ENCODE data around the gene RLN3. TPM values are rescaled to one million over a fixed set of nuclear protein-coding genes. Genes with fewer than 3 reads are reported as not detected.

RLN3 gene
- total RNA-seq, 1 donor from 2014 or later: not detected

DNA sequence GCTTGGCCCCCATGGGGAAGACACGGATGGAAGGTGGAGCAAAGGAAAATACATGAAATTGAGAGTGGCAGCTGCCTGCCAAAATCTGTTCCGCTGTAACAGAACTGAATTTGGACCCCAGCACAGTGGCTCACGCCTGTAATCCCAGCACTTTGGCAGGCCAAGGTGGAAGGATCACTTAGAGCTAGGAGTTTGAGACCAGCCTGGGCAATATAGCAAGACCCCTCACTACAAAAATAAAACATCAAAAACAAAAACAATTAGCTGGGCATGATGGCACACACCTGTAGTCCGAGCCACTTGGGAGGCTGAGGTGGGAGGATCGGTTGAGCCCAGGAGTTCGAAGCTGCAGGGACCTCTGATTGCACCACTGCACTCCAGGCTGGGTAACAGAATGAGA is 24.5 kb downstream of the RLN3 start:
- DNase-seq (ENCODE audit: extremely low read depth, low read depth, low spot score): no peak

DNA sequence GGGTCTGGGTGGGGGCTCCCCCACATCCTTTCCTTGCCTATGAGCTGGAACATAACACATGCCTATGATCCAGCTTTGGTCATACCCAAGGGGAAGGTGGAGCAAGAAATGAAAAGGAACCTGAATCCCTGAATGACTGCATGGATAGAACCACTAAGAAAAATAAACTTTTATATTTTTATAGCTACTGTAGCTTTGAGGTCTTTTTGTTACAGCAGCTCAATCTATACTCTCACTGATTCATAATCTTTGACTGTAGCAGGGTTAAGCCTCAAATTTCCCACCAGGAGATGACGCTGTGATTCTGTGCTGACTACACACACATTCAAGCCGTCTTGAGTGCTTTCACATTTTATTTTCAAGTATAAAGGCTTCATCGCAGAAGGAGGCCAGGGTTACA is 25.1 kb downstream of the RLN3 start:
- DNase-seq (ENCODE audit: extremely low read depth, low read depth, low spot score): no peak

DNA sequence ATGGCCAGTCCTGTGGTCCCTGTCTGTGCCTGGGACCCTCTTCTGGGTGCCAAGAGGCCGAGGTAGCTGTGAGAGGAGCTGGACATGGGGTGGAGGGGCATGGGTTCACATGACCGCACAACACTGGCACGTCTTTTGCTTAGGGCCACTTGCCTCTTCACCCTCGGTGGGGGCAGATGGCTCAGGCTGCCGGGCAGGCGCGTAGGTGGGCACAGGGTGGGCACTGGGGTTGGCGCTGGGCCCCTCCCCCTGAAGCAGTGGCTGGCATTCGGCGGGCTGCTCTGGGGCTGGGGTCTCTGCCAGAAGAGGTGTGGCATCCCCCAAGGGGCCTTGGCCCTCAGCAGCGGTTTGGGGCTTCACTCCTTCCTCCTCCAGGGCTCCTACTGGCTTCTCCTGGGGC is 25.6 kb downstream of the RLN3 start:
- no peak for DNase-seq (ENCODE audit: extremely low read depth, low read depth, low spot score)

DNA sequence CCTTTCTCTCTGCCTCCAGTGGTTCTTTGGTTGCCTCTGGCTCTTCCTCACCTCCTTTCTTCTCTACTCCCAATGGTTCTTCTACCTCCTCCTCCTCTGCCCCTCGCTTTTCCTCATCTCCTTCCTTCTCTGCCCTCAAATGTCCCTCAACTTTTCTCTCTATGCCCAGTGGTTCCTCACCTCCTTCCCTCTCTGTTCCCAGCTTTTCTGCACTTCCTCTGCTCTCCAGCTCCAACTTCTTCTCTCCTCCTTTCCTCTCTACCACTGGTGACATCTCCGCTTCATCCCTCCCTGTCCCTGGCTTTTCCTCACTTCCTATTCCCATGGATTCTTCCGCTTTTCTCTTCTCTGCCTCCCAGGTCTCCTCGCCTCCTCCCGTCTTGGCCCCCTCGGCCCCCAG is 26.2 kb downstream of the RLN3 start:
- no peak for DNase-seq (ENCODE audit: extremely low read depth, low read depth, low spot score)

DNA sequence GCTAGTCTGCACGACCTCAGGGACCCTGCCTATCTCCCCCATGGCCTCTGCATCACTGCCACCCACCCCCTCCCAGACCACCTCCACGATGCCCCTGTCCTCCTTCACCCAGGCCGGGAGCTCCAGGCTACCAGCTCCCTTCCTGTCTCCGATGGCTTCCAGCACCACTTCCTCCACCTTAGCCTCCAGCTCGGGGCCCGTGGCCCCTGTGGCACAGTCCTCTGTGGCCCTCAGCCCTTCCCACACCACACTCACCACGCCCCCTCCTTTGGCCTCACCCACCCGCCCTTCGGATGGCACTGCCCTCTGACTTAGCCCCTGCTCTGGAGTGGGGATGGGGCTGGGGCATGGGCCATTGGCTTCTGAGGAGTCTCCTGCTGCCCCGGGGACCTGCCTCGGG is 26.8 kb downstream of the RLN3 start:
- no peak for DNase-seq (ENCODE audit: extremely low read depth, low read depth, low spot score)

DNA sequence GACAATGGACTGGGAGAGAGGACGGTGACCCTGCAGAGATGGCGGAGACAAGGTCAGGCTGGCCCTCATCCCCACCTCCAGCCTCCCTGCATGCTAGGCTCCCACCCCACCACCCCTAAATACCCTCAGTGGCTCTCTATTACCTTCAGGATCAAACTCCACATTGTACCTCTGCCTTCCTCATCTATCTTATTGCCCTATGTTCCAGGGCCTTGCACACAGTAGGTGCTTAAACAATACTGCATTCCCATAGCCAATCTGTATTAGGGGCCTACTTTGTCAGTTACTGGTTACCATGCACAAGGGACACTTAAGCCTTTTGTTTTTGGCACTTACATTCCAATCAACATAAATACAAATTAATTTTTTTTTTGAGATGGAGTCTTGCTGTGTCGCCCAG is 27.4 kb downstream of the RLN3 start:
- DNase-seq (ENCODE audit: extremely low read depth, low read depth, low spot score): no peak

DNA sequence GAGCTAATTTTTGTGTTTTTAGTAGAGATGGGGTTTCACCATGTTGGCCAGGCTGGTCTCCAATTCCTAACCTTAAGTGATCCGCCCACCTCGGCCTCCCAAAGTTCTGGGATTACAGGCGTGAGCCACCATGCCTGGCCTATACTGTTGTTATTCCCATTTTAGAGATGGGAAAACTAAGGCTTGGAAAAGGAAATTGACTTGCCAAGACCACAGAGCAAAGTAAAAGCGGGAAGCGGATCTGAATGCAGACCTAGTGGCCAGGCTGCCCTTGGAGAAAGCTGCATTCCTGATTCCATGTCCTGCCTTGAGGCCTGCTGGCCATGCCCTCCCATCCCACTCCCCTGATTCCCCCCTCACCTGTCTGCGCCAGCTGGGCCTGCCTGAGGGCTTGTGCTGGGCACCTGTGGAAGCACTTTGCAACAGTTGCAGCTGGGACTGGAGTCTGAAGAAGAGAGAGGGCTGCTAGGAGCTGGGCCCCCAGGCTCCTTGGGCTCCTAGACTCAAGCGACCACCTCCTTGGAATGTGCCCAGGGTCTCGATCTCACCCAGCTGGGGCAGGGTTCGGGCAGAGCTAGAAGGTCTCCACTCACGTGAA is 28.2 kb downstream of the RLN3 start:
- no peak for DNase-seq (ENCODE audit: extremely low read depth, low read depth, low spot score)

DNA sequence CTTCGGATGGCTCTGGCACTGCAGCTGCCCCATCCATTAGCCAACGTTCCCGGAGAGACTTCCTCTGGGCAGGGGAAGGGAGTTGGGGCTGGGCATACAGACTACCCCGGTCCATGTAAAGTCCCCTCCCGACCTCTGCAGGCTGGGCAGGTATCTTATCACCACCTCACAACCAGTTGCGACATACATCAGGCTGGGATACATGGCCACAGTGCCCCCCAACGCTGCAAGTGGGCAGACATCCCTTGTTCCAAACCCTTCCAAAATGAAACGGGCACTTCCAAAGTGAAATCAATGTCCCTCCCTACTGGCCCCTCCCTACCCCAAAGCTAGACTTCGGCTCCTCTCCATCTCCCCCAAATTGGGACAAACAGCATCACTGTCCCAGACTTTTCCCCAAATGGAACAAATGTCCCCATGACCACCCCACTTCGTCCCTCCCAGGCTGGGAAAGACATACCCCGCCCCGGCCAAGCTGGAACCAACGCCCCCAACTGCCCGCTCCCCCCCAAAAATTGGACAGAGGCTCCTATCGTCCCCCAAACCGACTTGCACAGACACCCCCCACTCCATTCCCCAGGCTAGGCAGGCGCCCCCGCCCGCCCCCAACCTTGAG is 28.9 kb downstream of the RLN3 start:
- no peak for DNase-seq (ENCODE audit: extremely low read depth, low read depth, low spot score)

DNA sequence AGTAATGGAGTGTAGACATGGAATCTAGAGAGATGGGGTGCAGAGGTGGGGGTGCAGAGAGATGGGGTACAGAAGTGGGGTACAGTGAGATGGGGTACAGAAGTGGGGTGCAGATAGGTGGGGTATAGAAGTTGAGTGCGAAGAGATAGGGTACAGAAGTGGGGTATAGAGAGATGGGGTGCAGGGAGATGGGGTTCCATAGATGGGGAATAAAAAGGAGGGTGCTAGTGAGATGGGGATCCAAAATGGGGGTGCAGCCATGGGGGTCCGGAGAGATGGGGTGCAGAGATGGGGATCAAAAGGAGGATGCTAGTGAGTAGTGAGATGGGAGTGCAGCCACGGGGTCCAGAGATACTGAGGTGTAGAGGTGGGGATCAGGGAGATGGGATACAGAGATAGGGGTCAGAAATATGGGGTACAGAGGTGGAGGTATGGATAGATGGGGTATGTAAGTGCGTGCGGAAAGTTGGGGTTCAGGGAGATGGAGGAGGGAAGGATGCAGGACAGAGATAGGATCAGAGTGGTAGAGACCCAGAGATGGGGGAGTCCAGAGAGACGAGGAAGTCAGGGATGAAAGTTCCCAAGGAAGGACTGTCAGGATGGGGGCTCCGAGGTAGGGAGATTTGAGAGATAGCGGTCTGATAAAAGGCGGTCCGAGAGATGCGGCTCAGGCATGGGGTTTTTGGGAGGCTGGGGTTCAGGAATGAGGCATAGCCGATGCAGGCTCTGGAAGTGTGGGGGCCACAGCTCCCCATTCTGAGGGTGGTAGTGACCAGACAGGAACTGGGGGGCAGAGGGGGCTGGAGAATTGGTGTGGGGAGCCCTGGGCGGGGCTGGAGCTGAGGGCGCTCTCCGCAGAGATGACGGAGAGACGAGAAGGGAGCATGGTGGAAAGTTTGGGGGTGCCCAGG is 30.5 kb downstream of the RLN3 start:
- no peak for DNase-seq (ENCODE audit: extremely low read depth, low read depth, low spot score)

DNA sequence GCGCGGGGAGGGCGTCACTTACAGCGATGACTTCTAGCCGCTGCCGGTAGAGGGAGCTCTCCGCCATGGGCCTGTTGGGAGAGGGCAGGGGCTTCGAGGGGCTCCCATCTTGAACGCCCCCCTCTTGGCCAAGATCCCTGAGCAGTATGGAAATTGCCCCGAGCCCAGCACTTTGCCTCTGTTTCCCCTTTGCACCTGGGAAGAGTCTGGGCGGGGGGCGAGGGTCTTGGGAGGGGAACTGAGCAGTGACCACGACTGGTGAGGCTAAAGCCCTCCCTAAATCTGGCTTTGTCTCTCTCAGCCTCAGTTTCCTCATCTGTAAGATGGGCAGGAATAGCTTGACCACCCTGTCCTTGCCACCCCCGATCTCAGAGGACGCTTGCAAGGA is 31.1 kb downstream of the RLN3 start:
- DNase-seq (ENCODE audit: extremely low read depth, low read depth, low spot score): no peak

DNA sequence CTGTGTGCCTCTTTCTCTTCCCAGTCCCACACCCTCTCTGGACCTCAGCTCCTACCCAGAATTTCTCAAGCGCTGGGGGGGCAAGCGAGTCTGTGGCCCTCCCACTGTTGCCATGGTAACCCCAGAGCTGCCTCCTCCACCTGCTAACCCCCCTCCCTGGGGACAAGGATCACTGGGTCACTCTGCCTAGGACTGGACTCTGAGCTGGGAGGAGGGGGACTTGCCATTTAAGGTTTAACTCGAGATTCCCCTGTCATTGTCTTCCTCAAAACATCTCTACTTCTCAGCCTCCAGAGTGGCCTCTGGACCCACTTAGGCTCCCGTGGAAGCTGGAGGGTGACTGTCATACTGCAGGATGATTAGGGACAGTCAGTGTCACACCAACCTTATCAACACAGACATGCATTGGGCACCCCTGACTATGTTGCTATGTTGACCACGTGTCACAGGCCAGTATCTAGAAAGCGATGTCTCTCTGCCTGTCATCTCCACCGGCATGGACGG is 31.8 kb downstream of the RLN3 start:
- DNase-seq (ENCODE audit: extremely low read depth, low read depth, low spot score): no peak

DNA sequence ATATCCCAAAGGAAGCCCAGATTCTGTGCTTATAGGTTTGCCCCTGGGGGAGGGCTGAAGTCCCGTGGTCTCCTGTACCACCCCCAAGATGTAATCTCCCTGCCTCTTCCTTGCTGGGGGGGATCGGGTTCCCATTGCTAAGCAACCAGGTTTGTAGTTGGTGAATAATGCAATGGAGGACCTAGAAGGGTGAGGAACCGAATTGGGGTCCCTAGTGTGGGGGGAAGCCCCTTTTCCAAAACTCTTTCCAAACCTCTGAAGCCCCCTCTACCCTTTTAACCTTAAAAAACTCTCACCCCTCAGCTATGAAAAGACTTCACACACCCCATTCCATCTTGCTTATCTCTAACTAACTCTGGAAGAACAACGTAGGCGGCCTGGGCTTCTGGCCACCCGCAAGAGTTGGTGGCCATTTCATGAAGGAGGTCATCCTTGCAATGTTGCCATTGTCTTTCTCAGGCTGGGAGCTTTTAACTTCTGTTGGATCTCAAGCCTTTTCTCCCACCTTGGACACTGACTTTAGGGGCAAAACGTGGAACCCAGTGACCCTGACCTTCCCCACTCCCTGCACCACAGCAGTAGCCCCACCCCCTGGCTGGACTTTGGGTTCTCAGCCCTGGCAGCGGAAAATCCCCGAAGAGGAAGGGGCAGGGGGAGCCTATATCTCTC is 33.3 kb downstream of the RLN3 start:
- DNase-seq (ENCODE audit: extremely low read depth, low read depth, low spot score): no peak

DNA sequence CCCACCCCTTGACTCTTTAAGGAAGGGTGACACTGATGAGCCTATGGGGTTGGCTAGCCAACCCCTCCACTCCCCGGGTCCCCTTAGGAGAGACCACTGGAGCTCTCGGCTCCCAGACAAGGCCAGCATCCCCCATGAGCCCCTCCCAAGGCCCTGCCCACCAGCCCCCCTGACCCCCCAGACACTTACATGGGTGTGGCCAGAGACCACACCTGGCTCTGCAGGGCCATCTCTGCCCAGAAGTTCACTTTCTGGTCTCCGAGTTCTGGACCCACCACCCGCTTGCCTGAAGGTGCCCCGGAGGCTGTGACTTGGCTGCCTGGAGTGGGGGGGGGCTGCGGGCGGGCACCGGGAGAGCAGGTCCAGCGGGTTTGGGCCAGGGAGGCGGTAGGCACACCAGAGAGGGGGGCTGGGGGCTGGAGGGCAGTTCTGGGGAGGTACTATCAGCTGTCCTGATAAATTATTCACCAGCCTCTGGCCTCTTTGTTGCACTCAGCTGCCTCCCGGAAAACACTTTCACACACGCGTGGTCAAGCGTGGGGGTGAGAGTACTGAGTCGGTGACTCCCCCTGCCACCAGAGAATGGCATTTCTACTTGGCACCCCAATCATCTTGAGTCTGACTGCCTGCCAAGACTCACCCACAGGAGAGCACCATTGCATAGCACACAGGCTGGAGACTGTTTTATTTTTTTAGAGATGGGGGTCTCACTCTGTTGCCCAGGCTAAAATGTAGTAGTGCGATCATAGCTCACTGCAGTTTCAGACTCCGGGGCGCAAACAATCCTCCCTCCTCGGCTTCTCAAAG is 34.0 kb downstream of the RLN3 start, which contains the start of gene PALM3:
Gene PALM3, minus strand, starts transcription at position 326 of the 807 bp plus-strand sequence. Its CDS starts 96 bp downstream, at position 230.
- DNase-seq (ENCODE audit: extremely low read depth, low read depth, low spot score): no peak

DNA sequence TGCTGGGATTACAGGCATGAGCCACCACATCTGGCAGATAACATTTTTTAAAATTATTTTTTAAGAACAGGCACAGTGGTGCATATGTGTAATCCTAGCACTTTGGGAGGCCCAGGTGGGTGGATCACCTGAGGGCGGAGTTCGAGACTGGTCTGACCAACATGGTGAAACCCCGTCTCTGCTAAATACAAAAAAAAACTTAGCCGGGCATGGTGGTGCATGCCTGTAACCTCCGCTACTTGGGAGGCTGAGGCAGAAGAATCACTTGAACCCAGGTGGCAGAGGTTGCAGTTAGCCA is 34.6 kb downstream of the RLN3 start:
- no peak for DNase-seq (ENCODE audit: extremely low read depth, low read depth, low spot score)

DNA sequence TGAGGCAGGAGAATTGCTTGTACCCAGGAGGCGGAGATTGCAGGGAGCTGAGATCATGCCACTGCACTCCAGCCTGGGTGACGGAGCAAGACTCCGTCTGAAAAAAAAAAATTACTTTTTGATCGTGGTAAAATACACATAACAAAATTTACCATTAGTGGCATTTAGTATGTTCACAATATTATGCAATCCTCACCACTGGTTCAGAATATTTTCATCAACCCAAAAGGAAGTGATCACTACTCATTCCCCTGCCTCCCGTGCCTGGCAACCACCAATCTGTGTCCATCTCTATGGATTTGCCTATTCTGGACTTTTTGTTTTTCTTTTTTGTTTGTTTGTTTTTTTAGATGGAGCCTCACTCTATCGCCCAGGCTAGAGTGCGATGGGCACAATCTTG is 35.2 kb downstream of the RLN3 start:
- no peak for DNase-seq (ENCODE audit: extremely low read depth, low read depth, low spot score)

DNA sequence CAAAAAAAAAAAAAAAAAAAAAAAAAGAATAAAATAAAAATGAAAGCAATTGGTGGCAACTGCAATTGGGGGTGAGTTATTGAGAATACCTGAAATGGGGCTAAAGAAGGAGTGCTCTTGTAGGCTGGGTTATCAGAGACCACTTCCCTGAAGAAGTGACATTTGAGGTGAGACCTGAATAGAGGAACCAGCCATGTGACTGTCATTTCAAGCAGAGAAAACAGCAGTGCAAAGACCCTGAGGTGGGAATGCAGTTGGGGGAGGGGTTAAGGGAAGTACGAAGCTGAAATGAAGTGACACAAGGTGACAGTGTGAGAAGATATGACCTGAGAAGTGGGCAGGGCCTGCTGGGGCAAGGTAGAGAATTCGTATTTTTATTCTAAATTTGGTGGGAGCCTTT is 38.2 kb downstream of the RLN3 start:
- no peak for DNase-seq (ENCODE audit: extremely low read depth, low read depth, low spot score)

DNA sequence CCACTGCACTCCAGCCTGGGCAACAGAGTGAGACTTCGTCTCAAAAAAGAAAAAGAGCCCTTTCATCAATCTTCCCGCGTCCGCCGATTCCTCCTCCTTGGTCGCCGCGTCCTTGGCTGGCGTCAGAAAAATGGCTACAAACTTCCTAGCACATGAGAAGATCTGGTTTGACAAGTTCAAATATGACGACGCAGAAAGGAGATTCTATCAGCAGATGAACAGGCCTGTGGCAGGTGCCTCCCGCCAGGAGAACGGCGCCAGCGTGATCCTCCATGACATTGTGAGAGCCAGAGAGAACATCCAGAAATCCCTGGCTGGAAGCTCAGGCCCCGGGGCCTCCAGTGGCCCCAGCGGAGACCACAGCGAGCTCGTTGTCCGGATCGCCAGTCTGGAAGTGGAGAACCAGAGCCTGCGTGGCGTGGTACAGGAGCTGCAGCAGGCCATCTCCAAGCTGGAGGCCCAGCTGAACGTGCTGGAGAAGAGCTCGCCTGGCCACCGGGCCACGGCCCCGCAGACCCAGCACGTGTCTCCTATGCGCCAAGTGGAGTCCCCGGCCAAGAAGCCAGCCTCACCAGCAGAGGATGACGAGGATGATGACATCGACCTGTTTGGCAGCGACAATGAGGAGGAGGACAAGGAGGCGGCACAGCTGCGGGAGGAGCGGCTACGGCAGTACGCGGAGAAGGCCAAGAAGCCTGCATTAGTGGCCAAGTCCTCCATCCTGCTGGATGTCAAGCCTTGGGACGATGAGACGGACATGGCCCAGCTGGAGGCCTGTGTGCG is 42.5 kb downstream of the RLN3 start:
- no peak for DNase-seq (ENCODE audit: extremely low read depth, low read depth, low spot score)

DNA sequence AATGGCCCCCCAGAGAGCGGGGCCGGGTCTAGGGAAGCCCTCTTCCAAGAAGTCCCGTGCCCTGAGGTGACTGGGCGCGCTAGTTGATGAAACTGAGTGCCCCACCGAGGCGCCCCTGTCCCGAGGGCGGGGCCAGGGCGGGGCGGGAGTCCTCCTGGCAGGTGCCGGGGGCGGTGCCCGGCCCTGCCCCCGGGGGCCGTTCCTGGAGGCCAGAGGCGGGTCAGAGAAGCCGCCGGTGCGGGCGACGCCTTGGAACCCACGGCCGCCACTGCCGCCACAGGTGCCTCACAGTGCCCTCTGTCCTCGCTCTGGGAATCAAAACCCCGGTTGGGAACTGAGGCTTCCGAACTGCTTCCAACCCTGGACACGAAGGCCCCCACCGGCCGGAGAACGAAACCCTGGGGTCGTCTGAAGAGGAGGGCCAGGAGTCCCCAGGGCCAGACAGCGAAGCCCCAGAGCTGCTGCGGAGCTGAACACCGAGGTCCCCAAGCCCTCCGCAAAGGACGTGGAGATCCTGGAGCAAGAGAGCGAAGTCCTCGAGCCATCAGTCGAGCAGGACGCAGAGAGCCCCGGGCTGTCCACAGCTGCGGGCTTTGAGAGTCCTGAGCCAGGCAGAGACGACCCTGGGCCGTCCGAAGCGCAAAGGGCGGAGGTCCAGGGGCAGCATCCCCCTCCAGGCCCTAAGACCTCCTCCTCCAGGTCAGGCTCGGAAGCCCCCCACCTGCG is 44.8 kb downstream of the RLN3 start, which contains the start of gene MISP3:
Gene MISP3, plus strand, starts transcription at position 252 of the 726 bp plus-strand sequence. CDS start 524 bp downstream, outside the sequence.
- DNase-seq (ENCODE audit: extremely low read depth, low read depth, low spot score): no peak

Measured in glomerular endothelial cell (primary cell).